Stomach (tissue), 9 donors: ENCODE measurements around the gene C1orf21. TPM values are rescaled to one million over a fixed set of nuclear protein-coding genes. Genes with fewer than 3 reads are reported as not detected.

Source experiments
- DNase-seq, 2 donors: peaks; one replicate each; pipeline versions ENCODE4 v3.0.0 to v3.0.0-alpha.2; 2013 to 2019
- H3K27ac ChIP-seq, 5 donors: fragments of 200-600 bp in 4 of 5; sonication (generic) in 4 of 5; one replicate each; pipeline ENCODE4 v1.5.1; 2013 to 2019; ENCODE audit warnings: mild to moderate bottlenecking in 1 of 5, moderate library complexity in 1 of 5
- H3K27me3 ChIP-seq, 3 donors: fragments of 200-600 bp; sonication (generic); one replicate each; pipeline ENCODE4 v1.5.1; 2017 to 2019; ENCODE audit warnings: mixed run types in 1 of 3
- H3K36me3 ChIP-seq, 4 donors: fragments of 200-600 bp; sonication (generic); 1 replicate in 3 of 4; 2 replicates in 1 of 4; pipeline ENCODE4 v1.5.1; 2016 to 2019
- H3K4me1 ChIP-seq, 4 donors: fragments of 200-600 bp; sonication (generic); one replicate each; pipeline ENCODE4 v1.5.1; 2016 to 2019
- H3K4me3 ChIP-seq, 4 donors: fragments of 200-600 bp; sonication (generic) in 3 of 4; one replicate each; pipeline ENCODE4 v1.5.1; 2016 to 2019; ENCODE audit warnings: mild to moderate bottlenecking in 1 of 4
- H3K9me3 ChIP-seq, 4 donors: fragments of 200-600 bp; sonication (generic); one replicate each; pipeline ENCODE4 v1.5.1; 2016 to 2019
- EP300 ChIP-seq: sonication (generic); formaldehyde crosslinking; IDR thresholded peaks from one replicate; pipeline ENCODE4 v1.6.1; 2017; ENCODE audit warnings: antibody characterized with exemption
- POLR2A ChIP-seq, 4 donors: fragments of 450-650 bp; IDR thresholded peaks; one replicate each; pipeline ENCODE4 v1.6.1; 2016; ENCODE audit warnings: antibody characterized with exemption in 4 of 4, control low read depth in 2 of 4, mild to moderate bottlenecking in 1 of 4, moderate library complexity in 1 of 4
- POLR2AphosphoS5 ChIP-seq, 3 donors: sonication (generic); formaldehyde crosslinking; IDR thresholded peaks; one replicate each; pipeline ENCODE4 v1.6.1; 2016; ENCODE audit warnings: antibody characterized with exemption in 3 of 3
- WGBS, 5 donors: extraction: QIAGEN DNeasy Blood & Tissue Kit in 3 of 5; methylation state at CpG; one replicate each; pipeline versions ENCODE4 v1.1.5 to v1.1.7; 2013 to 2018; 5-methylcytosine and 5-hydroxymethylcytosine counted together
- intact Hi-C: fragments of 100-400 bp; cut with DNase I; formaldehyde crosslinking; loops from one replicate; pipeline ENCODE4 v1.15.1; 2023; ENCODE audit warnings: low total_unique reads
- polyA plus RNA-seq, 3 donors: library from polyadenylated mRNA; stranded (reverse); fragments of 200-250 nt; gene quantifications; one replicate each; pipeline ENCODE4 v1.2.3, GENCODE V29; 2013
- total RNA-seq, 5 donors: library from RNA; depleted of rRNA; stranded (reverse); fragments of >200 nt; gene quantifications; one replicate each; pipeline versions ENCODE4 v1.1.0 to v1.2.3, GENCODE V29; 2014 to 2016
- TF ChIP-seq, protein P1 (sequence below), 7 experiments: fragments of 450-650 bp in 4 of 7; fragments of 200-600 bp in 3 of 7; sonication (generic) in 3 of 7; IDR thresholded peaks; one replicate each; pipeline ENCODE4 v1.5.1; 2016 to 2019; ENCODE audit warnings: antibody characterized with exemption in 7 of 7, control low read depth in 2 of 7, mild to moderate bottlenecking in 1 of 7
- donor health status: healthy with polysubstance abuse.
- donor health status: Bipolar disorder and iron deficiency.
- donor health status: healthy.

C1orf21 gene
- total and polyA plus RNA-seq, 8 donors, result 10.1 to 114 (median 37.4) TPM

DNA sequence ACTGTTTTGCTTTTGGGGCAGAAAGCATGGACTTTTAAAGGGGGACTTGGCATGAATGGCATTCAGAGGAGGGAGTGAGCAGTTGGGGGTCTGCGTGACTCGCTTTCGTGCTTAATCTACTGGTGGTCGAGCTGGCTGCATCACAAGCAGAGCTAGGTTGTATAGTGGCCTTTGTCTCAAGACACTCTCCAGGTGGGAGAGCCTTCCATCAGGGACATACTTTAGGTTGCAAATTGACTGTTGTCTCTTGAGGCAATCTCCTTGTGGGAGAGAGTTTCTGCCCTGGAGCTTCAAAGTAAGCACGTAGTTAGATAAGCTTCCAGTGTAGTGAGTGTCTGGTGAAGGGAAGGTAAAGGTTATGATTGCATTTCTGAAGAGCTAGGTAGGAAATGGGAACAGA lies 93.9 kb downstream of the C1orf21 start:
- 86 to 96% (median 93%) methylated on average over 5 of the region's 5 CpGs for WGBS, 5 donors
- no peak for DNase-seq
- peaks cover 0 to 16% (median 2%) of the 10 kb centered on the region in 4 donors for H3K36me3 ChIP-seq
- no peaks in the 10 kb centered on the region for H3K27me3 ChIP-seq
- H3K9me3 ChIP-seq, result no peaks in the 10 kb centered on the region
- intact Hi-C loops, result no loop called here
- peak overlapping the region in 2 of 5 donors; percentile 80 to 84 for H3K27ac ChIP-seq
- no peak overlapping the region for H3K4me3 ChIP-seq
- peaks cover 29 to 57% (median 46%) of the 10 kb centered on the region in 4 donors for H3K4me1 ChIP-seq
- TF ChIP-seq POLR2AphosphoS5 (IDR thresholded peaks at IDR 0.05), result no peak

GRCh38 chr1:184482136-184482535 lies 95.3 kb downstream of the C1orf21 start:
- H3K27ac ChIP-seq, result peak overlapping the region in 4 of 5 donors; percentile 70 to 84 (median 76)
- peak; percentile 32 to 65 (median 39) for TF ChIP-seq POLR2AphosphoS5 (IDR thresholded peaks at IDR 0.05)
- TF ChIP-seq POLR2A (IDR thresholded peaks at IDR 0.05), result no peak
- 63 to 82% (median 72%) methylated on average over 5 of the region's 5 CpGs for WGBS, 5 donors
- intact Hi-C loops, result no loop called here
- DNase-seq, result peak; percentile 49 to 80
- no peak overlapping the region for H3K4me3 ChIP-seq
- H3K36me3 ChIP-seq, result peaks cover 0 to 16% (median 2%) of the 10 kb centered on the region in 4 donors
- peaks cover 38 to 71% (median 59%) of the 10 kb centered on the region in 4 donors for H3K4me1 ChIP-seq
- no peaks in the 10 kb centered on the region for H3K9me3 ChIP-seq
- no peaks in the 10 kb centered on the region for H3K27me3 ChIP-seq

DNA sequence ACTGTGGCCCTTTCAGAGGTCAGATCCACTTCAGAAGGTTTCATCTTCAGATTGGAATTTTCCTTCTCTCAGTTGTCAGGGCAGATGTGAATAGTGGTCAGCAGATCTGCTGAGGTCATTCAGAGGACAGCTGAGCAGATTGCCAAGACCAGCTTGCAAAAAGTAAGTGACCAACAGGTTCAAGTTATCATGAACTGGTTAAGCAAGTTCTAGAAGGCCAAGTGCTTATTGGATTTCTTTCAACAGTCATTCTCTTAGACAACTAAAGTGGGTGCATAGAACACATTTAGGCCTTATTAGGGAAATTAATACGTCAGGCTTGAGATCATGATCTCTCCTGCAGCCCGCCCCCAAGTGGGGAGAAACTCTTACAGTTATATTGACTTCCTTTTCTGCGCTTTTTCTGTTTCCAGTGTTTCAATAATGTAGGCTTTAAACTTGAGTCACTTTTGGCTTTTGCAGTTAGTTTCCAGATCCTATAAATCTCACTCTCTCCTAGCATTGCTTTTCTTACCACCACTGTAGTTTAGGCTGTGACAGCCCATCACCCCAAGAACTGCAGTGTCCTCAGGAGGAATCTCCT lies 96.4 kb downstream of the C1orf21 start:
- DNase-seq, result peak; percentile 68 to 82
- no peak for TF ChIP-seq POLR2A (IDR thresholded peaks at IDR 0.05)
- TF ChIP-seq, protein P1, sequence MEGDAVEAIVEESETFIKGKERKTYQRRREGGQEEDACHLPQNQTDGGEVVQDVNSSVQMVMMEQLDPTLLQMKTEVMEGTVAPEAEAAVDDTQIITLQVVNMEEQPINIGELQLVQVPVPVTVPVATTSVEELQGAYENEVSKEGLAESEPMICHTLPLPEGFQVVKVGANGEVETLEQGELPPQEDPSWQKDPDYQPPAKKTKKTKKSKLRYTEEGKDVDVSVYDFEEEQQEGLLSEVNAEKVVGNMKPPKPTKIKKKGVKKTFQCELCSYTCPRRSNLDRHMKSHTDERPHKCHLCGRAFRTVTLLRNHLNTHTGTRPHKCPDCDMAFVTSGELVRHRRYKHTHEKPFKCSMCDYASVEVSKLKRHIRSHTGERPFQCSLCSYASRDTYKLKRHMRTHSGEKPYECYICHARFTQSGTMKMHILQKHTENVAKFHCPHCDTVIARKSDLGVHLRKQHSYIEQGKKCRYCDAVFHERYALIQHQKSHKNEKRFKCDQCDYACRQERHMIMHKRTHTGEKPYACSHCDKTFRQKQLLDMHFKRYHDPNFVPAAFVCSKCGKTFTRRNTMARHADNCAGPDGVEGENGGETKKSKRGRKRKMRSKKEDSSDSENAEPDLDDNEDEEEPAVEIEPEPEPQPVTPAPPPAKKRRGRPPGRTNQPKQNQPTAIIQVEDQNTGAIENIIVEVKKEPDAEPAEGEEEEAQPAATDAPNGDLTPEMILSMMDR (IDR thresholded peaks at IDR 0.05), result peak in 1 of 7 experiments; percentile 8
- peak; percentile 8 to 80 (median 58) for TF ChIP-seq POLR2AphosphoS5 (IDR thresholded peaks at IDR 0.05)
- H3K36me3 ChIP-seq, result peaks cover 0 to 7% (median 0%) of the 10 kb centered on the region in 4 donors
- peaks cover 38 to 82% (median 68%) of the 10 kb centered on the region in 4 donors for H3K4me1 ChIP-seq
- H3K4me3 ChIP-seq, result no peak overlapping the region
- intact Hi-C loops, result no loop called here
- no peaks in the 10 kb centered on the region for H3K9me3 ChIP-seq
- H3K27me3 ChIP-seq, result no peaks in the 10 kb centered on the region
- H3K27ac ChIP-seq, result peak overlapping the region; percentile 70 to 84 (median 78)
- 28 to 38% (median 30%) methylated on average over 3 of the region's 3 CpGs for WGBS, 5 donors

GRCh38 chr1:184485751-184486723 lies 99.2 kb downstream of the C1orf21 start:
- 65 to 75% (median 72%) methylated on average over 9 of the region's 9 CpGs for WGBS, 5 donors
- peaks cover 38 to 92% (median 75%) of the 10 kb centered on the region in 4 donors for H3K4me1 ChIP-seq
- DNase-seq, result no peak
- H3K27me3 ChIP-seq, result no peaks in the 10 kb centered on the region
- peak overlapping the region; percentile 36 to 84 (median 70) for H3K27ac ChIP-seq
- no peak overlapping the region for H3K4me3 ChIP-seq
- intact Hi-C loops, result no loop called here
- H3K36me3 ChIP-seq, result no peaks in the 10 kb centered on the region
- no peak for TF ChIP-seq POLR2AphosphoS5 (IDR thresholded peaks at IDR 0.05)
- no peak for TF ChIP-seq EP300
- TF ChIP-seq, protein P1 (IDR thresholded peaks at IDR 0.05), result no peak
- TF ChIP-seq POLR2A (IDR thresholded peaks at IDR 0.05), result no peak
- H3K9me3 ChIP-seq, result no peaks in the 10 kb centered on the region

DNA sequence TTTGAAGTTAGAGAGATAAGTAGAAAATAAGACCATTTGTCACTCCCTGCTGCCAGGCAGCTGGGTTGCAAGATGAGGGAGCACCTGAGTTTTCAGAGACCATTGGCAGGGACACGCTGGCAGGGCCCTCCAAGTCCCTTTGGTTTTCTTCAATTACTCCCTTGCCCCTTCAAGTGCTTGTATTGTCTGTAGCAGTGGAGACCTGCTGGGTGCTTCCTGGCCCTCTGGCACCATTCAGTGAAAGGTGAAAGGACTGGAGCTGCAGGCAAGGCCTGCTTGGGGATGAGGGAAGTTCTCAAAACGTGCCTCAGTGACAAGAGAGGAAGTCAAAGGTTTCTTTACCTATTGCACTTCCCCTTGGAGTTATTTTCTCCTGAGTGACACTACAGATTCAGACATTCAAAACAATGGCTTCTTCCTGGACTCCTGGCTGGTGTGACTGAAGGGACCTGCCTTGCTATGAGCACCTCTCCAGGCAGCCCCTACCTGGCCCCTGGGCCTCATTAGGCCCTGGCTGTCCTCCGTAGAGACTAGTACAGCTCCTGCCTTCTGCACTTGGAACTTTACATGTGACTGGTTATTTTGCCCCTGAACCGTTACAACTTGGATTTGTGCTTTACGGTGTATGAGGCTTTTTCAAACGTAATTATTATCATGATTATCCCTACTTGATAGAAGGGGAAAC lies 100.1 kb downstream of the C1orf21 start:
- peaks cover 38 to 92% (median 78%) of the 10 kb centered on the region in 4 donors for H3K4me1 ChIP-seq
- intact Hi-C loops, result no loop called here
- no peaks in the 10 kb centered on the region for H3K27me3 ChIP-seq
- TF ChIP-seq POLR2A (IDR thresholded peaks at IDR 0.05) (no peak), EP300 (no peak), POLR2AphosphoS5 (IDR thresholded peaks at IDR 0.05) (no peak)
- TF ChIP-seq, protein P1 (IDR thresholded peaks at IDR 0.05), result no peak
- H3K36me3 ChIP-seq, result no peaks in the 10 kb centered on the region
- H3K4me3 ChIP-seq, result no peak overlapping the region
- DNase-seq, result no peak
- peak overlapping the region in 3 of 5 donors; percentile 65 to 84 (median 80) for H3K27ac ChIP-seq
- 64 to 76% (median 72%) methylated on average over 6 of the region's 6 CpGs for WGBS, 5 donors
- H3K9me3 ChIP-seq, result no peaks in the 10 kb centered on the region
